HEK293 (cell line): ENCODE measurements around the gene UPF2.

Experiments used
- CTCF ChIA-PET: fragments of 350-600 bp; formaldehyde crosslinking; extraction: SDS; loops from one replicate; lab custom pipeline; 2021; ENCODE audit warnings: antibody characterized with exemption; lab: Yijun Ruan, JAX
- POLR2A ChIA-PET: fragments of 300-600 bp; formaldehyde crosslinking; extraction: SDS; loops from one replicate; lab custom pipeline; 2020; ENCODE audit warnings: antibody characterized with exemption, inconsistent platforms; lab: Yijun Ruan, JAX
- H3K27ac ChIP-seq: fragments of 200-500 bp; sonication (Bioruptor generic); 2 replicates; pipeline ENCODE4 v1.5.1; 2014; ENCODE audit warnings: low read depth, low read length, control low read depth, inconsistent platforms; ENCODE audit errors: extremely low read depth
- H3K36me3 ChIP-seq, 2 experiments: fragments of 200-500 bp in 1 of 2; sonication (Bioruptor generic) in 1 of 2; 1 replicate in 1 of 2; 2 replicates in 1 of 2; pipeline ENCODE4 v1.5.1; 2014 to 2017; ENCODE audit warnings: inconsistent platforms in 2 of 2, low read length in 2 of 2; ENCODE audit not compliant: control insufficient read depth in 2 of 2, insufficient read depth in 1 of 2
- H3K4me1 ChIP-seq: fragments of 200-500 bp; sonication (Bioruptor generic); 2 replicates; pipeline ENCODE4 v1.5.1; 2014; ENCODE audit warnings: mild to moderate bottlenecking, low read length, inconsistent platforms; ENCODE audit not compliant: control insufficient read depth, insufficient read depth
- H3K4me3 ChIP-seq: 2 replicates; pipeline ENCODE4 v1.5.1; 2011; ENCODE audit warnings: low read depth, mild to moderate bottlenecking, control low read depth, low read length, moderate library complexity
- H3K9me3 ChIP-seq: fragments of 200-500 bp; sonication (Bioruptor generic); 2 replicates; pipeline ENCODE4 v1.5.1; 2014; ENCODE audit warnings: low read depth, low read length, inconsistent platforms; ENCODE audit not compliant: control insufficient read depth, insufficient read depth
- EGR2 ChIP-seq: fragments of 450-650 bp; formaldehyde crosslinking; IDR thresholded peaks from 2 replicates; pipeline ENCODE4 v1.5.1; 2016; ENCODE audit warnings: low read depth, missing biosample characterization, missing genetic modification characterization
- GLIS2 ChIP-seq: fragments of 450-650 bp; formaldehyde crosslinking; IDR thresholded peaks from 2 replicates; pipeline ENCODE4 v1.5.1; 2016; ENCODE audit warnings: missing biosample characterization, missing genetic modification characterization
- IKZF3 ChIP-seq: fragments of 450-650 bp; IDR thresholded peaks from 2 replicates; pipeline ENCODE4 v1.5.0; 2018; ENCODE audit warnings: missing biosample characterization, mild to moderate bottlenecking, missing genetic modification characterization, moderate library complexity
- OSR2 ChIP-seq: fragments of 450-650 bp; formaldehyde crosslinking; IDR thresholded peaks from 2 replicates; pipeline ENCODE4 v1.5.1; 2016; ENCODE audit warnings: missing biosample characterization, missing genetic modification characterization
- PATZ1 ChIP-seq: fragments of 450-650 bp; formaldehyde crosslinking; IDR thresholded peaks from 2 replicates; pipeline ENCODE4 v1.5.1; 2016; ENCODE audit warnings: missing biosample characterization, missing genetic modification characterization
- PRDM10 ChIP-seq: fragments of 450-650 bp; formaldehyde crosslinking; IDR thresholded peaks from 2 replicates; pipeline ENCODE4 v1.5.1; 2016; ENCODE audit warnings: missing biosample characterization, missing genetic modification characterization
- SCRT1 ChIP-seq: fragments of 450-650 bp; formaldehyde crosslinking; IDR thresholded peaks from 2 replicates; pipeline ENCODE4 v1.5.1; 2016; ENCODE audit warnings: missing biosample characterization, missing genetic modification characterization, borderline replicate concordance
- SCRT2 ChIP-seq: fragments of 450-650 bp; formaldehyde crosslinking; IDR thresholded peaks from 2 replicates; pipeline ENCODE4 v1.5.1; 2016; ENCODE audit warnings: missing biosample characterization, missing genetic modification characterization
- TRIM28 ChIP-seq: IDR thresholded peaks from 2 replicates; pipeline ENCODE4 v1.6.1; 2011; ENCODE audit warnings: low read length, control low read depth, borderline replicate concordance
- TSHZ1 ChIP-seq: fragments of 450-650 bp; formaldehyde crosslinking; IDR thresholded peaks from 2 replicates; pipeline ENCODE4 v1.5.1; 2016; ENCODE audit warnings: missing biosample characterization, missing genetic modification characterization, borderline replicate concordance
- YY1 ChIP-seq: fragments of 450-650 bp; formaldehyde crosslinking; IDR thresholded peaks from 2 replicates; pipeline ENCODE4 v1.5.1; 2018; ENCODE audit warnings: missing biosample characterization, missing genetic modification characterization
- ZIC2 ChIP-seq: fragments of 450-650 bp; formaldehyde crosslinking; IDR thresholded peaks from 2 replicates; pipeline ENCODE4 v1.5.1; 2016; ENCODE audit warnings: missing biosample characterization, missing genetic modification characterization
- ZNF138 ChIP-seq: fragments of 450-650 bp; formaldehyde crosslinking; IDR thresholded peaks from 2 replicates; pipeline ENCODE4 v1.5.1; 2016; ENCODE audit warnings: missing biosample characterization, missing genetic modification characterization, borderline replicate concordance
- ZNF2 ChIP-seq: fragments of 450-650 bp; formaldehyde crosslinking; IDR thresholded peaks from 2 replicates; pipeline ENCODE4 v1.5.1; 2016; ENCODE audit warnings: missing biosample characterization, missing genetic modification characterization
- ZNF239 ChIP-seq: fragments of 450-650 bp; formaldehyde crosslinking; IDR thresholded peaks from 2 replicates; pipeline ENCODE4 v1.5.1; 2016; ENCODE audit warnings: missing biosample characterization, missing genetic modification characterization
- ZNF274 ChIP-seq, 2 experiments: fragments of 200-500 bp in 1 of 2; fragments of 450-650 bp in 1 of 2; sonication (Bioruptor generic) in 1 of 2; formaldehyde crosslinking in 1 of 2; IDR thresholded peaks; 2 replicates each; pipeline versions ENCODE4 v1.5.1 to v1.6.1; 2014 to 2016; ENCODE audit warnings: borderline replicate concordance in 1 of 2, inconsistent platforms in 1 of 2, low read length in 1 of 2, missing biosample characterization in 1 of 2, missing genetic modification characterization in 1 of 2
- ZNF416 ChIP-seq: fragments of 450-650 bp; formaldehyde crosslinking; IDR thresholded peaks from 2 replicates; pipeline ENCODE4 v1.5.1; 2016; ENCODE audit warnings: missing biosample characterization, missing genetic modification characterization
- ZNF423 ChIP-seq: fragments of 450-650 bp; formaldehyde crosslinking; IDR thresholded peaks from 2 replicates; pipeline ENCODE4 v1.5.1; 2016; ENCODE audit warnings: missing biosample characterization, missing genetic modification characterization
- ZNF510 ChIP-seq: fragments of 450-650 bp; formaldehyde crosslinking; IDR thresholded peaks from 2 replicates; pipeline ENCODE4 v1.5.1; 2018; ENCODE audit warnings: mild to moderate bottlenecking, missing genetic modification characterization, missing biosample characterization; ENCODE audit not compliant: insufficient replicate concordance
- ZNF549 ChIP-seq: fragments of 450-650 bp; IDR thresholded peaks from 2 replicates; pipeline ENCODE4 v1.5.1; 2018; ENCODE audit warnings: missing biosample characterization, missing genetic modification characterization, mild to moderate bottlenecking, inconsistent platforms, moderate library complexity
- TF ChIP-seq, protein P1 (sequence below): fragments of 450-650 bp; formaldehyde crosslinking; IDR thresholded peaks from 2 replicates; pipeline ENCODE4 v1.5.1; 2016; ENCODE audit warnings: missing biosample characterization, missing genetic modification characterization
- TF ChIP-seq, protein P2 (sequence below): fragments of 450-650 bp; formaldehyde crosslinking; IDR thresholded peaks from 2 replicates; pipeline ENCODE4 v1.5.1; 2017; ENCODE audit warnings: missing biosample characterization, missing genetic modification characterization

UPF2 gene

DNA sequence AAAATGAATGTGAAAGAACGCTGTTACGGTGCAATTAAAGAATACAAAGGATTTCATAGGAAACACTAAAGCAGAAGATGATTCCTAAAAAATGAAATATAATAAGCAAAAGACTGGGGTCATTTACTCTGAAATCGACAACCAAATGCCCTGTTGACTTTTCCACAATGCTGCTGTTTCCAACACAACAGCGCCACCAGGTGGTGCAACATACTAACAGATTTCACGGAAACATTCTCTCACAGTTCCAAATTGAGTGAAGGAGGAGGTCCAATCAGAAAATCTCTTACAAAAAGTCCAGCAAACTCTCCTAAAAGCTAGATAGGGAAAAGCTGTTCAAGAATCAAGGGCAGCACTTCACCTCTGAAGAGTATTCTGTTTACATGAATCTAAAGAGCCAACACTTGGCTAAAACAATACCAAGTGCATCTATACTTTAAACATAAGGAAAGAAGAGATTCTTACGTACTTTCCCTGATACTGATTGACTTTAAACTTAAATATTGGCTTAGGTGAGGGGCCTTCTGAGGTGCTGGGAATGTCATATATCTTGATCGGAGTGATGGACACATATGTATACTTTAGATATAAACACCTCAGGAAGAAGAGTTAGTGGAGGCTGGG lies 55.9 kb downstream of the UPF2 start (continued):
- TF ChIP-seq, protein P1, sequence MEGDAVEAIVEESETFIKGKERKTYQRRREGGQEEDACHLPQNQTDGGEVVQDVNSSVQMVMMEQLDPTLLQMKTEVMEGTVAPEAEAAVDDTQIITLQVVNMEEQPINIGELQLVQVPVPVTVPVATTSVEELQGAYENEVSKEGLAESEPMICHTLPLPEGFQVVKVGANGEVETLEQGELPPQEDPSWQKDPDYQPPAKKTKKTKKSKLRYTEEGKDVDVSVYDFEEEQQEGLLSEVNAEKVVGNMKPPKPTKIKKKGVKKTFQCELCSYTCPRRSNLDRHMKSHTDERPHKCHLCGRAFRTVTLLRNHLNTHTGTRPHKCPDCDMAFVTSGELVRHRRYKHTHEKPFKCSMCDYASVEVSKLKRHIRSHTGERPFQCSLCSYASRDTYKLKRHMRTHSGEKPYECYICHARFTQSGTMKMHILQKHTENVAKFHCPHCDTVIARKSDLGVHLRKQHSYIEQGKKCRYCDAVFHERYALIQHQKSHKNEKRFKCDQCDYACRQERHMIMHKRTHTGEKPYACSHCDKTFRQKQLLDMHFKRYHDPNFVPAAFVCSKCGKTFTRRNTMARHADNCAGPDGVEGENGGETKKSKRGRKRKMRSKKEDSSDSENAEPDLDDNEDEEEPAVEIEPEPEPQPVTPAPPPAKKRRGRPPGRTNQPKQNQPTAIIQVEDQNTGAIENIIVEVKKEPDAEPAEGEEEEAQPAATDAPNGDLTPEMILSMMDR (tag by site-specific recombination), result peak; percentile 57; the same call in 1 of the 2 replicates
- TF ChIP-seq ZNF274 (IDR thresholded peaks at IDR 0.05; ENCODE audit: low read length) (no peak), ZNF274 (tag by site-specific recombination; IDR thresholded peaks at IDR 0.05; ENCODE audit: borderline replicate concordance) (no peak), ZNF2 (tag by site-specific recombination) (peak; percentile 93), TRIM28 (no peak)

DNA sequence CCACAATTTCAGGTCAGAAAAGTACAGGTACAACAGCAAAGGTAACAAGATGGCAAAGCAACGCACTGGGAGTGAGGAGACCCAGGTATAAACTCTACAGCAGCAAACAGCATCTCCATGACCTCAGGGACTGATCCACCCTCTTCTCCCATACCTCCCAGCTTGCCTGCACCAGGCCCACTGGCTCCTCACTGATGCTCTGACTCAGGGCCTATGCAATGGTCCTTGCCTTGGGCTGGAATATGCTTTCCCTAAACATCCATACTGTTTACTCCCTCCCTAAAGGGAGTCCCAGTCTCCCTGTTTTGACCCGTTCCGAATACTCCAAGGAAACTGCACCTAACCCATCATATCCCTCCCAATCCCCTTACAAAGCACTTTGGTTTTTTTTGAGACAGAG lies 60.4 kb downstream of the UPF2 start:
- Histone ChIP-seq H3K36me3 (peaks cover 5 to 23% of the 10 kb centered on the region in 2 experiments; a peak in 2 of 3 replicates), H3K4me1 (no peaks in the 10 kb centered on the region), H3K4me3 (no peak overlapping the region), H3K9me3 (no peaks in the 10 kb centered on the region), H3K27ac (no peak overlapping the region)
- ChIA-PET POLR2A (no interaction called here), CTCF (no interaction called here)
- TF ChIP-seq IKZF3 (no peak), EGR2 (tag by site-specific recombination) (no peak), TSHZ1 (tag by site-specific recombination) (no peak), SCRT1 (tag by site-specific recombination) (no peak), ZNF423 (no peak), PATZ1 (tag by site-specific recombination) (no peak), ZNF510 (tag by site-specific recombination) (no peak), OSR2 (no peak), ZNF239 (tag by site-specific recombination) (no peak), ZNF549 (tag by site-specific recombination) (no peak), ZNF416 (tag by site-specific recombination) (no peak), SCRT2 (tag by site-specific recombination) (no peak), PRDM10 (tag by site-specific recombination) (no peak), GLIS2 (tag by site-specific recombination) (no peak), ZIC2 (no peak), YY1 (tag by site-specific recombination) (no peak), ZNF138 (tag by site-specific recombination) (no peak)
- TF ChIP-seq, protein P2, sequence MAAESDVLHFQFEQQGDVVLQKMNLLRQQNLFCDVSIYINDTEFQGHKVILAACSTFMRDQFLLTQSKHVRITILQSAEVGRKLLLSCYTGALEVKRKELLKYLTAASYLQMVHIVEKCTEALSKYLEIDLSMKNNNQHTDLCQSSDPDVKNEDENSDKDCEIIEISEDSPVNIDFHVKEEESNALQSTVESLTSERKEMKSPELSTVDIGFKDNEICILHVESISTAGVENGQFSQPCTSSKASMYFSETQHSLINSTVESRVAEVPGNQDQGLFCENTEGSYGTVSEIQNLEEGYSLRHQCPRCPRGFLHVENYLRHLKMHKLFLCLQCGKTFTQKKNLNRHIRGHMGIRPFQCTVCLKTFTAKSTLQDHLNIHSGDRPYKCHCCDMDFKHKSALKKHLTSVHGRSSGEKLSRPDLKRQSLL (tag by site-specific recombination), result no peak
